ENCODE data around the gene AKAP5.
"Not testable (repeated sequence)": the region's sequence is repeated elsewhere in the genome, so short reads cannot be mapped to it uniquely, and the experiment has no call there.

The AKAP5 gene

DNA sequence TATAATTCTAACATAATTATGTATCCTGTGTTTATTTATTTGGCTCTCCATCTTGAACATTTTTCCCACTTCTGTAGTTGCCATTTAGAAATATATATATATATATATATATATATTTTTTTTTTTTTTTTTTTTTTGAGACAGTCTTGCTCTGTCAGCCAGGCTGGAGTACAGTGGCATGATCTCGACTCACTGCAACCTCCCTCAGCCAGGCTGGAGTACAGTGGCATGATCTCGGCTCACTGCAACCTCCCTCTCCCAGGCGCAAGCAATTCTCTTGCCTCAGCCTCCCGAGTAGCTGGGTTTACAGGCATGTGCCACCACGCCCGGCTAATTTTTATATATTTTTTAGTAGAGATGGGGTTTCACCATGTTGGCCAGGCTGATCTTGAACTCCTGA lies 52.4 kb downstream of the AKAP5 start:
- not testable (repeated sequence) for H3K36me3 ChIP-seq (ENCODE audit: insufficient read depth, low read length); H3K9ac ChIP-seq (ENCODE audit: low read depth, low read length)

DNA sequence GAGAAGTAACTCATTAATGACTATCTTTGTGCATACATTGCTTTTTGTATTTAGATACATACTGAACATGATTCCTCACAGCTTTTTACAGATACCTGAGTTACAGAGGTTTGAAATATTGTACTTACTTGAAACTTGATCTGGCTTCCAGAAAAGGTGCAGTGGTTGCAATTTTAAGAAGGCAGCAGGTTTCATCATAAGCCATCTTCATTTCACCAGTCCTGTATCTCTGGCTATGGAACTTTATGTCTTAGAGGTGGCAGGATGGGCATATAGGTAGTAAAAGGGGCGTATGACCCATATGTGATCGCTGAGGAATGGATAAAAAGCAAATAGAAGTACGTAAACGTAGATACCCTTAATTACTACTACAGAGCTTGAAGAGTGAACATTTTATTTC lies 52.9 kb downstream of the AKAP5 start:
- Histone ChIP-seq H3K9me3 (ENCODE audit: control insufficient read depth, insufficient read depth, low read length) (no peaks in the 10 kb centered on the region), H3K9ac (ENCODE audit: low read depth, low read length) (no peak overlapping the region), H3K36me3 (ENCODE audit: insufficient read depth, low read length) (no peaks in the 10 kb centered on the region), H3K4me1 (ENCODE audit: insufficient read depth, low read length) (no peaks in the 10 kb centered on the region)

More for the DNA sequence above, 52.4 kb downstream of the AKAP5 start:
- not testable (repeated sequence) for H3K4me1 ChIP-seq (ENCODE audit: insufficient read depth, low read length); H3K9me3 ChIP-seq (ENCODE audit: control insufficient read depth, insufficient read depth, low read length)

DNA sequence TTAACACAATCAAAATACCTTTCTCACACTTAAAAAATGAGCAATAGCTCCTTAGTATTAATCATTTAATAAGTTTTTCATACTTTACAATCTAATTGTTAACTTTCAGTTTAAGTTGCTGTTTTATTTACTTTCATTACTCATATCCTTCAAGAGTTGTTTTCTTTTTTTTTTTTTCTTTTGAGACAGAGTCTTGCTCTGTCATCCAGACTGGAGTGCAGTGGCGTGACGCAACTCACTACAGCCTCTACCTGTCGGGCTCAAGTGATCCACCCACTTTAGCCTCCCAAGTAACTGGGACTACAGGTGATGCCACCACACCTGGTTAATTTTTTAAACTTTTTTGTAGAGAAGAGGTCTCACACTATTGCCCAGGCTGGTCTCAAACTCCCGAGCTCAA lies 55.4 kb downstream of the AKAP5 start:
- Histone ChIP-seq H3K4me1 (ENCODE audit: insufficient read depth, low read length) (no peaks in the 10 kb centered on the region), H3K9me3 (ENCODE audit: control insufficient read depth, insufficient read depth, low read length) (no peaks in the 10 kb centered on the region), H3K36me3 (ENCODE audit: insufficient read depth, low read length) (no peaks in the 10 kb centered on the region), H3K9ac (ENCODE audit: low read depth, low read length) (no peak overlapping the region)

DNA sequence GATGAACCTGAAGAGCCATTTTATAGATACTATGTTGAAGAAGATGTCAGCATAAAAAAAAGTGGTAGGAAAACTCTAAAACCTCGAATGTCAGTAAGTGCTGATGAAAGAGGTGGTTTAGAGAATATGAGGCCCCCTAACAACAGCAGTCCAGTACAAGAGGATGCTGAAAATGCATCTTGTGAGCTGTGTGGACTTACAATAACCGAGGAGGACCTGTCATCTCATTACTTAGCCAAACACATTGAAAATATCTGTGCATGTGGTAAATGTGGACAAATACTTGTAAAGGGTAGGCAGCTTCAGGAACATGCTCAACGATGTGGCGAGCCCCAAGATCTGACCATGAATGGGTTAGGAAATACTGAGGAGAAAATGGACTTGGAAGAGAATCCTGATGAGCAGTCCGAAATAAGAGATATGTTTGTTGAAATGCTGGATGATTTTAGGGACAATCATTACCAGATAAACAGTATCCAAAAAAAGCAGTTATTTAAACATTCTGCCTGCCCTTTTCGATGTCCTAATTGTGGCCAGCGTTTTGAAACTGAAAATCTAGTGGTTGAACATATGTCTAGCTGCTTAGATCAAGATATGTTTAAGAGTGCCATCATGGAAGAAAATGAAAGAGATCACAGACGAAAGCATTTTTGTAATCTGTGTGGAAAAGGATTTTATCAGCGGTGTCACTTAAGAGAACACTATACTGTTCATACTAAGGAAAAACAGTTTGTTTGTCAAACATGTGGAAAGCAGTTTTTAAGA lies 57.5 kb downstream of the AKAP5 start:
- no peaks in the 10 kb centered on the region for H3K4me1 ChIP-seq (ENCODE audit: insufficient read depth, low read length)
- no peaks in the 10 kb centered on the region for H3K36me3 ChIP-seq (ENCODE audit: insufficient read depth, low read length)
- no peak overlapping the region for H3K9ac ChIP-seq (ENCODE audit: low read depth, low read length)
- H3K9me3 ChIP-seq (ENCODE audit: control insufficient read depth, insufficient read depth, low read length) = no peaks in the 10 kb centered on the region

Data from ES-I3 (cell line).